Liver (tissue), 9 donors: ENCODE data around the gene BOLA2B. TPM values are rescaled to one million over a fixed set of nuclear protein-coding genes. Genes with fewer than 3 reads are reported as not detected.

Source experiments
- DNase-seq: peaks from one replicate; pipeline ENCODE4 v3.0.0-alpha.2; 2017; ENCODE audit warnings: low spot score
- H3K27ac ChIP-seq, 2 donors: one replicate each; pipeline ENCODE4 v1.7.0; 2013; ENCODE audit warnings: inconsistent platforms in 2 of 2, low read length in 2 of 2, control low read depth in 1 of 2, low read depth in 1 of 2, mild to moderate bottlenecking in 1 of 2
- H3K27me3 ChIP-seq, 4 donors: one replicate each; pipeline versions ENCODE4 v1.6.1 to v1.7.0; 2013; ENCODE audit warnings: low read length in 3 of 4, inconsistent platforms in 1 of 4, mild to moderate bottlenecking in 1 of 4, moderate library complexity in 1 of 4; ENCODE audit not compliant: control insufficient read depth in 4 of 4, insufficient read depth in 4 of 4
- H3K36me3 ChIP-seq, 4 donors: one replicate each; pipeline versions ENCODE4 v1.6.1 to v1.7.0; 2013; ENCODE audit warnings: low read length in 3 of 4, mild to moderate bottlenecking in 3 of 4, low read depth in 1 of 4, moderate library complexity in 1 of 4; ENCODE audit not compliant: control insufficient read depth in 4 of 4, insufficient read depth in 3 of 4
- H3K4me1 ChIP-seq, 4 donors: one replicate each; pipeline versions ENCODE4 v1.6.1 to v1.7.0; 2013; ENCODE audit warnings: low read length in 3 of 4, mild to moderate bottlenecking in 3 of 4, moderate library complexity in 1 of 4; ENCODE audit not compliant: control insufficient read depth in 4 of 4, insufficient read depth in 4 of 4
- H3K4me3 ChIP-seq, 3 donors: one replicate each; pipeline versions ENCODE4 v1.6.1 to v1.7.0; 2013; ENCODE audit warnings: low read length in 3 of 3, control low read depth in 1 of 3, low read depth in 1 of 3, mild to moderate bottlenecking in 1 of 3
- H3K9ac ChIP-seq, 2 donors: one replicate each; pipeline ENCODE4 v1.7.0; 2013; ENCODE audit warnings: low read length in 2 of 2, mild to moderate bottlenecking in 2 of 2, moderate library complexity in 2 of 2, control low read depth in 1 of 2, low read depth in 1 of 2
- H3K9me3 ChIP-seq, 4 donors: one replicate each; pipeline versions ENCODE4 v1.6.1 to v1.7.0; 2013; ENCODE audit warnings: low read length in 3 of 4; ENCODE audit not compliant: control insufficient read depth in 4 of 4
- EGR1 ChIP-seq, 2 donors: IDR thresholded peaks; 2 replicates each; pipeline ENCODE4 v1.6.1; 2016 to 2018; ENCODE audit warnings: antibody characterized with exemption in 2 of 2, low read depth in 2 of 2
- FOXA1 ChIP-seq: IDR thresholded peaks from 2 replicates; pipeline ENCODE4 v1.6.1; 2016; ENCODE audit warnings: antibody characterized with exemption
- GABPA ChIP-seq, 2 donors: IDR thresholded peaks in 1 of 2; conservative IDR thresholded peaks in 1 of 2; 2 replicates each; pipeline ENCODE4 v1.6.1; 2016; ENCODE audit warnings: antibody characterized with exemption in 2 of 2, mild to moderate bottlenecking in 1 of 2, moderate library complexity in 1 of 2
- HNF4A ChIP-seq, 2 donors: conservative IDR thresholded peaks; 2 replicates each; pipeline ENCODE4 v1.6.1; 2016; ENCODE audit warnings: antibody characterized with exemption in 2 of 2, mild to moderate bottlenecking in 2 of 2
- HNF4G ChIP-seq: IDR thresholded peaks from 2 replicates; pipeline ENCODE4 v1.6.1; 2016; ENCODE audit warnings: antibody characterized with exemption
- JUND ChIP-seq, 2 donors: IDR thresholded peaks; 2 replicates each; pipeline ENCODE4 v1.6.1; 2016; ENCODE audit warnings: antibody characterized with exemption in 2 of 2
- MAX ChIP-seq: IDR thresholded peaks from 2 replicates; pipeline ENCODE4 v1.6.1; 2016; ENCODE audit warnings: antibody characterized with exemption
- NR2F2 ChIP-seq: IDR thresholded peaks from 2 replicates; pipeline ENCODE4 v1.6.1; 2016; ENCODE audit warnings: antibody characterized with exemption
- RAD21 ChIP-seq, 2 donors: IDR thresholded peaks; 2 replicates each; pipeline ENCODE4 v1.6.1; 2016; ENCODE audit warnings: antibody characterized with exemption in 2 of 2, mild to moderate bottlenecking in 2 of 2
- REST ChIP-seq: IDR thresholded peaks from 2 replicates; pipeline ENCODE4 v1.6.1; 2016; ENCODE audit warnings: antibody characterized with exemption, mild to moderate bottlenecking
- SP1 ChIP-seq: IDR thresholded peaks from 2 replicates; pipeline ENCODE4 v1.6.1; 2018; ENCODE audit warnings: antibody characterized with exemption, mild to moderate bottlenecking
- TAF1 ChIP-seq: conservative IDR thresholded peaks from 2 replicates; pipeline ENCODE4 v1.6.1; 2016; ENCODE audit warnings: antibody characterized with exemption, mild to moderate bottlenecking
- YY1 ChIP-seq: IDR thresholded peaks from 2 replicates; pipeline ENCODE4 v1.6.1; 2016; ENCODE audit warnings: antibody characterized with exemption, mild to moderate bottlenecking
- WGBS: extraction: QIAGEN DNeasy Blood & Tissue Kit; methylation state at CpG from one replicate; pipeline ENCODE4 v1.1.7; 2013; 5-methylcytosine and 5-hydroxymethylcytosine counted together
- polyA plus RNA-seq, 2 donors: library from polyadenylated mRNA; stranded (reverse) in 1 of 2; unstranded in 1 of 2; fragments of 200-250 nt in 1 of 2; fragments of >200 nt in 1 of 2; fragmentation: Nextera tagmentation in 1 of 2; extraction: Ambion mirVana in 1 of 2; gene quantifications; one replicate each; pipeline versions ENCODE4 v1.2.1 to v1.2.3, GENCODE V29; 2013 to 2015
- total RNA-seq, 2 donors: library from RNA; depleted of rRNA; stranded (reverse); fragments of >200 nt; gene quantifications; one replicate each; pipeline ENCODE4 v1.2.3, GENCODE V29; 2014
- TF ChIP-seq, protein P1 (sequence below): IDR thresholded peaks from 2 replicates; pipeline ENCODE4 v1.6.1; 2016; ENCODE audit warnings: antibody characterized with exemption
- TF ChIP-seq, protein P2 (sequence below): IDR thresholded peaks from 2 replicates; pipeline ENCODE4 v1.6.1; 2016; ENCODE audit warnings: antibody characterized with exemption
- TF ChIP-seq, protein P3 (sequence below): fragments of 150-350 bp; IDR thresholded peaks from 2 replicates; pipeline ENCODE4 v1.5.1; 2017; ENCODE audit warnings: improper control_type of control experiment, low read depth, low read length; ENCODE audit not compliant: missing input control
- donor health status: healthy.
- donor health status: healthy.
- donor health status: healthy.
- donor health status: healthy.
- donor health status: healthy.

The BOLA2B gene
- total and polyA plus RNA-seq, 4 donors, result 21.2 to 79.8 (median 56.8) TPM

DNA sequence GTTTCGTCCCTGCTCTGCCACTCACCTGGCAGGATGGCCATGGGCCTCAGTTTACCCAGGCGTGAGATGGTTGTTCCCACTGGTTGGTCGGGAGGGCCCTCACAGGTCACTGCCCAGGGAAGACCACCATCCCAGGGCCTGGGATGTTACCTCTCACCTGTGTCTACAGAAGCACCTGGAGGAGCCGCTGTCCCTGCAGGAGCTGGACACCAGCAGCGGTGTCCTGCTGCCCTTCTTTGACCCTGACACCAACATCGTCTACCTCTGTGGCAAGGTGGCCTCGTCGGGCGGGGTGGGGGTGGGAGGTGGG lies 6.0 kb downstream of the BOLA2B start:
- no peak overlapping the region for H3K4me3 ChIP-seq
- TF ChIP-seq JUND (IDR thresholded peaks at IDR 0.05) (no peak), SP1 (no peak), YY1 (no peak), RAD21 (IDR thresholded peaks at IDR 0.05) (no peak), HNF4A (conservative IDR thresholded peaks at IDR 0.05) (no peak), EGR1 (IDR thresholded peaks at IDR 0.05; ENCODE audit: low read depth in 2 of 2) (no peak), REST (no peak), FOXA1 (no peak), NR2F2 (no peak), TAF1 (no peak), HNF4G (no peak), MAX (no peak)
- TF ChIP-seq, protein P1, sequence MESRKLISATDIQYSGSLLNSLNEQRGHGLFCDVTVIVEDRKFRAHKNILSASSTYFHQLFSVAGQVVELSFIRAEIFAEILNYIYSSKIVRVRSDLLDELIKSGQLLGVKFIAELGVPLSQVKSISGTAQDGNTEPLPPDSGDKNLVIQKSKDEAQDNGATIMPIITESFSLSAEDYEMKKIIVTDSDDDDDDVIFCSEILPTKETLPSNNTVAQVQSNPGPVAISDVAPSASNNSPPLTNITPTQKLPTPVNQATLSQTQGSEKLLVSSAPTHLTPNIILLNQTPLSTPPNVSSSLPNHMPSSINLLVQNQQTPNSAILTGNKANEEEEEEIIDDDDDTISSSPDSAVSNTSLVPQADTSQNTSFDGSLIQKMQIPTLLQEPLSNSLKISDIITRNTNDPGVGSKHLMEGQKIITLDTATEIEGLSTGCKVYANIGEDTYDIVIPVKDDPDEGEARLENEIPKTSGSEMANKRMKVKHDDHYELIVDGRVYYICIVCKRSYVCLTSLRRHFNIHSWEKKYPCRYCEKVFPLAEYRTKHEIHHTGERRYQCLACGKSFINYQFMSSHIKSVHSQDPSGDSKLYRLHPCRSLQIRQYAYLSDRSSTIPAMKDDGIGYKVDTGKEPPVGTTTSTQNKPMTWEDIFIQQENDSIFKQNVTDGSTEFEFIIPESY, result no peak
- TF ChIP-seq, protein P2, sequence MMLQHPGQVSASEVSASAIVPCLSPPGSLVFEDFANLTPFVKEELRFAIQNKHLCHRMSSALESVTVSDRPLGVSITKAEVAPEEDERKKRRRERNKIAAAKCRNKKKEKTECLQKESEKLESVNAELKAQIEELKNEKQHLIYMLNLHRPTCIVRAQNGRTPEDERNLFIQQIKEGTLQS, result no peak
- TF ChIP-seq, protein P3, sequence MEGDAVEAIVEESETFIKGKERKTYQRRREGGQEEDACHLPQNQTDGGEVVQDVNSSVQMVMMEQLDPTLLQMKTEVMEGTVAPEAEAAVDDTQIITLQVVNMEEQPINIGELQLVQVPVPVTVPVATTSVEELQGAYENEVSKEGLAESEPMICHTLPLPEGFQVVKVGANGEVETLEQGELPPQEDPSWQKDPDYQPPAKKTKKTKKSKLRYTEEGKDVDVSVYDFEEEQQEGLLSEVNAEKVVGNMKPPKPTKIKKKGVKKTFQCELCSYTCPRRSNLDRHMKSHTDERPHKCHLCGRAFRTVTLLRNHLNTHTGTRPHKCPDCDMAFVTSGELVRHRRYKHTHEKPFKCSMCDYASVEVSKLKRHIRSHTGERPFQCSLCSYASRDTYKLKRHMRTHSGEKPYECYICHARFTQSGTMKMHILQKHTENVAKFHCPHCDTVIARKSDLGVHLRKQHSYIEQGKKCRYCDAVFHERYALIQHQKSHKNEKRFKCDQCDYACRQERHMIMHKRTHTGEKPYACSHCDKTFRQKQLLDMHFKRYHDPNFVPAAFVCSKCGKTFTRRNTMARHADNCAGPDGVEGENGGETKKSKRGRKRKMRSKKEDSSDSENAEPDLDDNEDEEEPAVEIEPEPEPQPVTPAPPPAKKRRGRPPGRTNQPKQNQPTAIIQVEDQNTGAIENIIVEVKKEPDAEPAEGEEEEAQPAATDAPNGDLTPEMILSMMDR, result no peak

GRCh38 chr16:30186782-30187555 lies 6.5 kb downstream of the BOLA2B start:
- no peak overlapping the region for H3K4me3 ChIP-seq
- H3K27me3 ChIP-seq, result no peaks in the 10 kb centered on the region
- peaks cover 0 to 2% (median 0%) of the 10 kb centered on the region in 4 donors for H3K36me3 ChIP-seq
- peaks cover 0 to 18% (median 2%) of the 10 kb centered on the region in 4 donors for H3K4me1 ChIP-seq
- no peaks in the 10 kb centered on the region for H3K9me3 ChIP-seq
- H3K9ac ChIP-seq, result no peak overlapping the region
- peak; percentile 81 for DNase-seq
- H3K27ac ChIP-seq, result peak overlapping the region in 1 of 2 donors; percentile 29
- WGBS, result 54% methylated on average over 36 of the region's 36 CpGs
- no peak for TF ChIP-seq GABPA (IDR thresholded peaks at IDR 0.05 in 1 of 2, conservative IDR thresholded peaks at IDR 0.05 in 1 of 2)
- TF ChIP-seq, protein P3, result peak; percentile 50
- no peak for TF ChIP-seq MAX
- no peak for TF ChIP-seq EGR1 (IDR thresholded peaks at IDR 0.05; ENCODE audit: low read depth in 2 of 2)
- TF ChIP-seq TAF1, result no peak
- TF ChIP-seq FOXA1, result no peak
- no peak for TF ChIP-seq REST

More for the DNA sequence above, 6.0 kb downstream of the BOLA2B start:
- no peak overlapping the region for H3K27ac ChIP-seq
- WGBS, result 78% methylated on average over 9 of the region's 9 CpGs
- H3K36me3 ChIP-seq, result peaks cover 0 to 2% (median 0%) of the 10 kb centered on the region in 4 donors
- no peak for DNase-seq
- H3K4me1 ChIP-seq, result peaks cover 0 to 17% (median 2%) of the 10 kb centered on the region in 4 donors
- no peaks in the 10 kb centered on the region for H3K9me3 ChIP-seq
- H3K9ac ChIP-seq, result no peak overlapping the region
- no peaks in the 10 kb centered on the region for H3K27me3 ChIP-seq
